HG02938 (cell line): ENCODE data around the gene ADAM33.

Experiments
- ATAC-seq: cut with Tn5 transposase; IDR thresholded peaks from one replicate; pipeline ENCODE4 v1.9.1; 2021; ENCODE audit warnings: mild to moderate bottlenecking, moderate library complexity; ENCODE audit not compliant: unreplicated experiment

ADAM33 gene, protein sequence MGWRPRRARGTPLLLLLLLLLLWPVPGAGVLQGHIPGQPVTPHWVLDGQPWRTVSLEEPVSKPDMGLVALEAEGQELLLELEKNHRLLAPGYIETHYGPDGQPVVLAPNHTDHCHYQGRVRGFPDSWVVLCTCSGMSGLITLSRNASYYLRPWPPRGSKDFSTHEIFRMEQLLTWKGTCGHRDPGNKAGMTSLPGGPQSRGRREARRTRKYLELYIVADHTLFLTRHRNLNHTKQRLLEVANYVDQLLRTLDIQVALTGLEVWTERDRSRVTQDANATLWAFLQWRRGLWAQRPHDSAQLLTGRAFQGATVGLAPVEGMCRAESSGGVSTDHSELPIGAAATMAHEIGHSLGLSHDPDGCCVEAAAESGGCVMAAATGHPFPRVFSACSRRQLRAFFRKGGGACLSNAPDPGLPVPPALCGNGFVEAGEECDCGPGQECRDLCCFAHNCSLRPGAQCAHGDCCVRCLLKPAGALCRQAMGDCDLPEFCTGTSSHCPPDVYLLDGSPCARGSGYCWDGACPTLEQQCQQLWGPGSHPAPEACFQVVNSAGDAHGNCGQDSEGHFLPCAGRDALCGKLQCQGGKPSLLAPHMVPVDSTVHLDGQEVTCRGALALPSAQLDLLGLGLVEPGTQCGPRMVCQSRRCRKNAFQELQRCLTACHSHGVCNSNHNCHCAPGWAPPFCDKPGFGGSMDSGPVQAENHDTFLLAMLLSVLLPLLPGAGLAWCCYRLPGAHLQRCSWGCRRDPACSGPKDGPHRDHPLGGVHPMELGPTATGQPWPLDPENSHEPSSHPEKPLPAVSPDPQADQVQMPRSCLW

GRCh38 chr20:3681931-3682781, at the start of gene ADAM33:
Gene ADAM33, minus strand, starts transcription at chr20:3682010. Its CDS starts 6 bp downstream, at chr20:3682004.
- no peak for ATAC-seq

GRCh38 chr20:3730803-3731672, 49.2 kb upstream of the ADAM33 start:
- no peak for ATAC-seq

DNA sequence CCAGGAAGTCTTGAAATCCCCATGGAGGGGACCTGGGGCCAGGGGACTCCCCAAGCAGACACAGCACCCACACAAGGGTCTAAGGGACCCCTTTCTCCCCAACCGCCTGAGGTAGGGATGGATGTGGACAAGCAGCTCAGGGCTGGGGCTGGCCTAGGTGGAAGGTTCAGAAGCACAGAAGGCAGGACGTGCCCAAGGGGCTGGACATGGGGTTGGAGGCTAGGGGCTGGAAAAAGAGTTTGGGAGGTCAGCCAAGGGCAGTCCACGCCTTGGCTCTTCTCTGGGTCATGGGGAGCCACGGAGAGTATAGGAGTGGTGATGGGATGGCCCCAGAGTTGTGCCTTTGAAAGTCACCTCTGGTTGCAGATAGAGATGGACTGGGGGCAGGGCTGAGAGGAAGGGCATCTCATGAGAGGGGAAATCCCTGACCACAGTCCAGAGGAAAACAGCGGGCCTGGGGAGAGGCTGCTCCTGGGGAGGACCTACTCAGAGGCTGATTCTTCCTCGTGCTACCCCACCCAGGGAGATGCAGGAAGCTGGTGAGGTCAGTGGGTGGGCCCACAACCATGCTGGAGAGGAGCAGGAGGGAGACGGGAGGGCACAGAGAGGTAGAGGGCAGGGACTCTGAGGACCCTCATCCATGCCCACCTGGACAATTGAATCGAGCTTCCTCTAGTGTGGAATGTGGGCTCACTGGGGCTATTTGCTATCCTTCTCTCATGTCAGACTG, 48.2 kb upstream of the ADAM33 start:
- ATAC-seq: no peak

- ATAC-seq: no peak
Observed at GRCh38 chr20:3729378-3729777, 47.6 kb upstream of the ADAM33 start.

- no peak for ATAC-seq
Observed at GRCh38 chr20:3728876-3729275, 47.1 kb upstream of the ADAM33 start.

DNA sequence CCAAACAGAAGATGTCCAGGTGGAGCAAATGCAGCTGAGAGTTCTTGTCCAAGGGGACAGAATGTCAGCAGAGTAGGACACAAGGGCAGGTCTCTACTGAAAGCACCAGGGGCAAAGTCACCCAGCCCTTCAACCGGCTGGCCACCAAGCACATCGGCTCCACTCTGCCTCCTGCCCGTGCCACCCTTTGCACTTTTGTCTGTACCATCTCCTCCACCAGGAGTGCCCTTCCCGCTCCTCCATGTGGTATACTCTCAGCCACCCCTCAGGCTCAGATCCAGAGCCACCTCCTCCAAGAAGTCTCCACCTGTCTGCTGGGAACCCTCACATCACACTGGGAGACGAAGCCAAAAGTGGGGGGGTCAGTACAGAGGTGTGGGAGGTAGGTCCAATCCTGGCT, 46.5 kb upstream of the ADAM33 start:
- ATAC-seq: no peak

- no peak for ATAC-seq
Observed at GRCh38 chr20:3727401-3728021, 45.7 kb upstream of the ADAM33 start.

- ATAC-seq: no peak
Observed at GRCh38 chr20:3724356-3724755, 42.5 kb upstream of the ADAM33 start.

DNA sequence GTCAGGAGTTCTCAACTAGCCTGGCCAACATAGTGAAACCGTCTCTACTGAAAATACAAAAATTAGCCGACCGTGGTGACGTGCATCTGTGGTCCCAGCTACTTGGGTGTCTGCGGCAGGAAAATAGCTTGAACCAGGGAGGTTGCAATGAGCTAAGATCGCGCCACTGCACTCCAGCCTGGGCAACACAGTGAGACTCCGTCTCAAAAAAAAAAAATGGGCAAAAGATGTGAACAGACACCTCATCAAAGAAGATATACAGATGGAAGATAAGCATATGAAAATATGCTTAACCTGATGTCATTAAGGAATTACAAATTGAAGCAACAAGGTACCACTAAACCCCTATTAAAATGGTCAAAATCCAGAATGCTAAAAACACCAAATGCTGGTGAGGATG, 41.5 kb upstream of the ADAM33 start:
- ATAC-seq: no peak

- no peak for ATAC-seq
Observed at GRCh38 chr20:3721912-3722311, 40.1 kb upstream of the ADAM33 start.

- no peak for ATAC-seq
Observed at GRCh38 chr20:3720626-3721025, 38.8 kb upstream of the ADAM33 start.

DNA sequence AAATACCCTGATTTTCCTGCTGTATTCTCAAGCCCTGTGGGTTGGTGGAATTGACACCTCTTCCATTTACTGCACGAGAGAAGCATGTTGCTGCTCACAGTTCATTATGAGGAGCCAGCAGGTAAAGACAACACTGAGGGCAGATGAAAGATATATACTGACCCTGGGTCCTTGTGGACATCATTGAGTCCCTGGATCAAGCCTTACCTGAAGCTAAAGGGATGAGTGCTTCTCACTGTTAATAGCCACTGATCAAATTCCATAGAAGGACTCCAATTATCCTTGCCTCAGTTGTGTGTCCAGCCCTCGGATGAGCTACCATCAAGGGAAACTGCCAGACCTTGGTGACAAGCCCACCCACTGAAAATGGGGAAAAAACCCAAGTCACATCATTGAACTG, 38.3 kb upstream of the ADAM33 start:
- ATAC-seq: no peak

DNA sequence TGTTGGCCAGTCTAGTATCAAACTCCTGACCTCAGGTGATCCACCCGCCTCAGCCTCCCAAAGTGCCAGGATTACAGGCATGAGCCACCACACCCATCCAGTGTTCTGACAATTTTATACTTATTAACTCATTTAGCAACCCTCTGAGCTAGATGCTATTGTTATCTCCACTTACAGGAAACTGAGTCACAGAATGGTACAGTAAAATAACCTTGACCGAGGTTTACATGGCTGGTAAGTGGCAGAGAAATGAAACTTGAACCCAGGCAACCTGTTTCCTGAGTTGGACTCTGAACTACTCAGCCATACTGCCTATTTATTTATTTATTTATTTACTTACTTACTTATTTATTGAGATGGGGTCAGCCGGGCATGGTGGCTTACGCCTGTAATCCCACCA, 37.2 kb upstream of the ADAM33 start:
- ATAC-seq: no peak

- no peak for ATAC-seq
Observed at GRCh38 chr20:3716195-3716834, 34.5 kb upstream of the ADAM33 start.

GRCh38 chr20:3714092-3714491, 32.3 kb upstream of the ADAM33 start:
- no peak for ATAC-seq

DNA sequence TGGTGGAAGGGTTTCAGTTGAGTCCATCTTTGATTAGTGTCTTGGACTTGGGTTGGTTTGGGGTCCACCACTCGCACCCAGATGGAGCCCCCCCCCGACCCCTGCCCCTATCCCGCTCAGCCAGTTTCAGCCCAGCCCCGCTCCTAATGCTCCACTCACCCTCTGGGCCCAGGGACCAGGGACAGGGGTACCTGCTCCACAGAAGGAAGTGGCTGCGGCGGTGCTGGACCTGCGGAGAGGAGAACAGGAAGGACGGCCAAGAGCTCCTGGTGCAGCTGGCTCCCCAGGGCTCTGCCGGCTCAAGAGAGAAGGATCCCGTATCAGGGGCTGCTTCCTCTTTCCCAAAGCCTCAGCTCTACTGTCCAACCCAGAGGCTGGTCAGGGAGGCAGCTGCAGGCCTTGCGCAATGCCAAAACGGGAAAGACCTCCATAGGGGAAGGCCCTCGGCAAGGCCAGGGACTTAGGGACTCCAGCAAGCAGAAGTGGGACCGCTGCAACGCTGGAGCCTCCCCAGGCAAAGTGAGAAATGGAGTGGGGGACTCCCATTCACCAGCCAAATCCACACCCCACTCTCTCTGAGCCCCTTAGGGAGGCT, 30.6 kb upstream of the ADAM33 start, which contains the start of gene SIGLEC1:
Gene SIGLEC1, minus strand, starts transcription at position 322 of the 595 bp plus-strand sequence. CDS start 5,472 bp downstream, outside the sequence.
- no peak for ATAC-seq

GRCh38 chr20:3711484-3711941, 29.7 kb upstream of the ADAM33 start:
- ATAC-seq: no peak
